DND-41 (cell line): ENCODE data around the gene MAGEB1.

Experiments used
- EZH2 ChIP-seq: IDR thresholded peaks from 3 replicates; pipeline ENCODE4 v1.6.1; 2012; ENCODE audit warnings: borderline replicate concordance, low read depth, mild to moderate bottlenecking, moderate library complexity, low read length, inconsistent platforms; ENCODE audit not compliant: severe bottlenecking
- TF ChIP-seq, protein P1 (sequence below): IDR thresholded peaks from 2 replicates; pipeline ENCODE4 v1.5.1; 2012; ENCODE audit warnings: borderline replicate concordance, low read length, moderate library complexity, mild to moderate bottlenecking; ENCODE audit not compliant: poor library complexity, severe bottlenecking; ENCODE audit errors: extremely low read depth

DNA sequence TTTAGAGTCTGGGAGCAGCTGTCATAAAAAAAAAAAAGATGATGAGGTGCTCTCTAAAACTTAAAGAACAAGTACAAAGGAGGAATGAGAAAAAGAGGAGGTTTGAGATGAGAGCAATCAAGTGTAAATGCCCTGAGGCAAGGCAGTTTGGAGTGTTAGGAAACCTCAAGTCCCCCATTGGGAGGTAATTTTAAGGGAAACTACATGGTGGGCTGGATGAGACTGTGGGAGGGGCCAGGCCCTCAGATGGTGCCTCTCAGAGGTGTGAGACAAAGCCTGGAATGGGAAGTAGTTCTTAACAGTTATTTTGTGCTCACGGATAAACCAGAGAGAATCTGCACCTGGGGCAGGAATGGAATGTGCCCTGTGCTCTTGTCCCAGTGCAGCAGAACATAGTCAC is 18.4 kb upstream of the MAGEB1 start:
- TF ChIP-seq, protein P1, sequence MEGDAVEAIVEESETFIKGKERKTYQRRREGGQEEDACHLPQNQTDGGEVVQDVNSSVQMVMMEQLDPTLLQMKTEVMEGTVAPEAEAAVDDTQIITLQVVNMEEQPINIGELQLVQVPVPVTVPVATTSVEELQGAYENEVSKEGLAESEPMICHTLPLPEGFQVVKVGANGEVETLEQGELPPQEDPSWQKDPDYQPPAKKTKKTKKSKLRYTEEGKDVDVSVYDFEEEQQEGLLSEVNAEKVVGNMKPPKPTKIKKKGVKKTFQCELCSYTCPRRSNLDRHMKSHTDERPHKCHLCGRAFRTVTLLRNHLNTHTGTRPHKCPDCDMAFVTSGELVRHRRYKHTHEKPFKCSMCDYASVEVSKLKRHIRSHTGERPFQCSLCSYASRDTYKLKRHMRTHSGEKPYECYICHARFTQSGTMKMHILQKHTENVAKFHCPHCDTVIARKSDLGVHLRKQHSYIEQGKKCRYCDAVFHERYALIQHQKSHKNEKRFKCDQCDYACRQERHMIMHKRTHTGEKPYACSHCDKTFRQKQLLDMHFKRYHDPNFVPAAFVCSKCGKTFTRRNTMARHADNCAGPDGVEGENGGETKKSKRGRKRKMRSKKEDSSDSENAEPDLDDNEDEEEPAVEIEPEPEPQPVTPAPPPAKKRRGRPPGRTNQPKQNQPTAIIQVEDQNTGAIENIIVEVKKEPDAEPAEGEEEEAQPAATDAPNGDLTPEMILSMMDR, result no peak
- TF ChIP-seq EZH2, result no peak
